Mesenchymal stem cell (in vitro differentiated cells and primary cell): Measurements from ENCODE around the gene CIDEA.

Experiments used
- DNase-seq: peaks from one replicate; pipeline ENCODE4 v3.0.0-alpha.2; 2013
- H2AFZ ChIP-seq: one replicate; pipeline ENCODE4 v1.6.1; 2013; ENCODE audit warnings: low read depth, mild to moderate bottlenecking, control low read depth, inconsistent platforms, low read length, moderate library complexity
- H2AK5ac ChIP-seq: 2 replicates; pipeline ENCODE4 v1.6.1; 2013; ENCODE audit warnings: low read length, moderate library complexity, mild to moderate bottlenecking, inconsistent platforms; ENCODE audit not compliant: severe bottlenecking
- H2BK120ac ChIP-seq: one replicate; pipeline ENCODE4 v1.6.1; 2013; ENCODE audit warnings: low read depth, mild to moderate bottlenecking, inconsistent platforms, low read length, moderate library complexity
- H2BK12ac ChIP-seq, 2 experiments: one replicate each; pipeline ENCODE4 v1.6.1; 2013; ENCODE audit warnings: inconsistent platforms in 2 of 2, low read length in 2 of 2, mild to moderate bottlenecking in 2 of 2, moderate library complexity in 2 of 2, control low read depth in 1 of 2
- H2BK15ac ChIP-seq: one replicate; pipeline ENCODE4 v1.6.1; 2013; ENCODE audit warnings: mild to moderate bottlenecking, low read depth, inconsistent platforms; ENCODE audit not compliant: poor library complexity, severe bottlenecking
- H2BK5ac ChIP-seq: 2 replicates; pipeline ENCODE4 v1.6.1; 2013; ENCODE audit warnings: low read depth, mild to moderate bottlenecking, low read length, control low read depth, inconsistent platforms; ENCODE audit not compliant: poor library complexity, severe bottlenecking
- H3K14ac ChIP-seq, 2 experiments: one replicate each; pipeline ENCODE4 v1.6.1; 2013; ENCODE audit warnings: inconsistent platforms in 2 of 2, low read length in 2 of 2, control low read depth in 1 of 2, mild to moderate bottlenecking in 1 of 2, moderate library complexity in 1 of 2
- H3K18ac ChIP-seq, 2 experiments: one replicate each; pipeline ENCODE4 v1.6.1; 2013; ENCODE audit warnings: inconsistent platforms in 2 of 2, low read length in 2 of 2, control low read depth in 1 of 2, low read depth in 1 of 2, mild to moderate bottlenecking in 1 of 2
- H3K23ac ChIP-seq, 2 experiments: one replicate each; pipeline ENCODE4 v1.6.1; 2013; ENCODE audit warnings: inconsistent platforms in 2 of 2, low read length in 2 of 2, mild to moderate bottlenecking in 2 of 2, moderate library complexity in 2 of 2, control low read depth in 1 of 2
- H3K27ac ChIP-seq: 2 replicates; pipeline ENCODE4 v1.5.1; 2013; ENCODE audit warnings: mild to moderate bottlenecking, moderate library complexity, low read length, control low read depth, inconsistent platforms; ENCODE audit not compliant: poor library complexity, severe bottlenecking
- H3K27me3 ChIP-seq, 2 experiments: 2 replicates each; pipeline versions ENCODE4 v1.6.1 to v1.7.0; 2013; ENCODE audit warnings: low read length in 2 of 2, mild to moderate bottlenecking in 2 of 2, moderate library complexity in 2 of 2, control low read depth in 1 of 2, inconsistent platforms in 1 of 2; ENCODE audit not compliant: control insufficient read depth in 1 of 2, insufficient read depth in 1 of 2
- H3K36me3 ChIP-seq, 2 experiments: 2 replicates each; pipeline versions ENCODE4 v1.6.1 to v1.7.0; 2013; ENCODE audit warnings: low read length in 2 of 2, control low read depth in 1 of 2, inconsistent platforms in 1 of 2, low read depth in 1 of 2, mild to moderate bottlenecking in 1 of 2; ENCODE audit not compliant: insufficient read depth in 2 of 2, control insufficient read depth in 1 of 2
- H3K4ac ChIP-seq, 2 experiments: one replicate each; pipeline ENCODE4 v1.6.1; 2013; ENCODE audit warnings: inconsistent platforms in 2 of 2, low read length in 2 of 2, mild to moderate bottlenecking in 2 of 2, moderate library complexity in 2 of 2, control low read depth in 1 of 2, low read depth in 1 of 2
- H3K4me1 ChIP-seq: 2 replicates; pipeline ENCODE4 v1.6.1; 2013; ENCODE audit warnings: low read depth, low read length, control low read depth; ENCODE audit not compliant: control insufficient read depth, insufficient read depth
- H3K4me2 ChIP-seq: 2 replicates; pipeline ENCODE4 v1.6.1; 2013; ENCODE audit warnings: low read length, mild to moderate bottlenecking, inconsistent platforms; ENCODE audit not compliant: poor library complexity, severe bottlenecking
- H3K4me3 ChIP-seq, 2 experiments: 2 replicates each; pipeline versions ENCODE4 v1.5.1 to v1.7.0; 2013; ENCODE audit warnings: low read length in 2 of 2, mild to moderate bottlenecking in 2 of 2, control low read depth in 1 of 2, low read depth in 1 of 2; ENCODE audit not compliant: insufficient read depth in 1 of 2
- H3K79me1 ChIP-seq: replicated peaks from 2 replicates; pipeline ENCODE4 v1.6.1; 2013; ENCODE audit warnings: mild to moderate bottlenecking, control low read depth, low read length, inconsistent platforms; ENCODE audit not compliant: poor library complexity, severe bottlenecking
- H3K9ac ChIP-seq: 2 replicates; pipeline ENCODE4 v1.7.0; 2013; ENCODE audit warnings: mild to moderate bottlenecking, low read length, moderate library complexity
- H3K9me3 ChIP-seq: 2 replicates; pipeline ENCODE4 v1.7.0; 2013; ENCODE audit warnings: mild to moderate bottlenecking, low read length; ENCODE audit not compliant: control insufficient read depth
- H4K8ac ChIP-seq: one replicate; pipeline ENCODE4 v1.6.1; 2013; ENCODE audit warnings: inconsistent platforms, mild to moderate bottlenecking, low read length, moderate library complexity
- H4K91ac ChIP-seq: one replicate; pipeline ENCODE4 v1.6.1; 2013; ENCODE audit warnings: mild to moderate bottlenecking, low read length, inconsistent platforms
- WGBS: methylation state at CpG from one replicate; pipeline ENCODE4 v1.1.7; 2013; ENCODE audit warnings: mixed read lengths; 5-methylcytosine and 5-hydroxymethylcytosine counted together

Gene CIDEA

DNA sequence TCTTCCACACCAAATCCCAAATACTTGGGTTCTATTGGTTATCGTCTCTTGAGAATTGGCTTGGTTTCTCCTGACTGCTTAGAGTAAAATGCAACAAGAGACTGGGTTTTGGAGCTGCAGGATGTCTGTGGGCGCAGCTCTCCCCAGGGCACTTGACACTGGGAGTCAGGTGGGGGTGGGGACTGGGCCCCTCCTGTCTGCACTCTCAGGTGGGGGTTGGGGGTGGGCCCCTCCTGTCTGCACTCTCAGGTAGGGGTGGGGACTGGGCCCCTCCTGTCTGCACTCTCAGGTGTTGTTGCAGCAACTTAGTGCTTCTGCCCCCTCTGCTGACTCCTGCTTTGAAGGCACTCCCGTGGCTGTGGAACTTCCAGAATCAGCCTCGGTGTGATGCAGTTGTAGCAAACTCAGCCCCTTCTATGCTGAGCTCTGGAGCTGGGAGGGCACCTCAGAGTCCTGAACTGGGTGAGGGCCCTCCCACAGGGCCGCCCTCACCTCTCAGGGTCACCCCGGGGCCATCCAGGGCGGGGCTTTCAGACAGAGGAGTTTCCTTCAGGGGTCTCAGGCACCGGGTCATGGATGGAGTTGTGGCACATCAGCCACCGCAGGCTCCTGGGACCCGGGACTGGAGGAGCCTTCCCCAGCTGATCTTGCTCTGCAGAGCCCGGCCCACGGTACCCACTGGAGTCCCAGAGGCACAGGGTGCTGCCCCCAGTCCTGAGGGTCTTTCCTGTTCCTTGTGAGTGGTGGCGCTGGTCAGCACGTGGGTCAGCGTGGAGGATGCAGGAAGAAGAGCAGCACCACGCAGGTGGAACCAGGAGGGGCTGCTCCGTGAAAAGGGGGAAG is 22.9 kb upstream of the CIDEA start:
- H3K27ac ChIP-seq, result no peak overlapping the region
- H3K9ac ChIP-seq, result no peak overlapping the region
- no peak overlapping the region for H2AFZ ChIP-seq
- H4K8ac ChIP-seq, result no peak overlapping the region
- no peak overlapping the region for H3K4me2 ChIP-seq
- WGBS, result 79% methylated on average over 17 of the region's 17 CpGs
- no peak overlapping the region for H3K4ac ChIP-seq
- no peak overlapping the region for H2BK15ac ChIP-seq
- no peak overlapping the region for H2BK5ac ChIP-seq
- H2BK12ac ChIP-seq, result no peak overlapping the region
- DNase-seq, result no peak
- H3K23ac ChIP-seq, result no peak overlapping the region
- H3K27me3 ChIP-seq, result peaks cover 10 to 19% of the 10 kb centered on the region in 2 experiments
- no peaks in the 10 kb centered on the region for H3K36me3 ChIP-seq
- H4K91ac ChIP-seq, result no peak overlapping the region
- H3K4me3 ChIP-seq, result no peak overlapping the region
- no peaks in the 10 kb centered on the region for H3K9me3 ChIP-seq
- peaks cover 1% of the 10 kb centered on the region for H3K4me1 ChIP-seq
- no peak overlapping the region for H3K18ac ChIP-seq
- H3K14ac ChIP-seq, result no peak overlapping the region
- H2BK120ac ChIP-seq, result no peak overlapping the region
- H2AK5ac ChIP-seq, result no peak overlapping the region
- no peaks in the 10 kb centered on the region for H3K79me1 ChIP-seq

DNA sequence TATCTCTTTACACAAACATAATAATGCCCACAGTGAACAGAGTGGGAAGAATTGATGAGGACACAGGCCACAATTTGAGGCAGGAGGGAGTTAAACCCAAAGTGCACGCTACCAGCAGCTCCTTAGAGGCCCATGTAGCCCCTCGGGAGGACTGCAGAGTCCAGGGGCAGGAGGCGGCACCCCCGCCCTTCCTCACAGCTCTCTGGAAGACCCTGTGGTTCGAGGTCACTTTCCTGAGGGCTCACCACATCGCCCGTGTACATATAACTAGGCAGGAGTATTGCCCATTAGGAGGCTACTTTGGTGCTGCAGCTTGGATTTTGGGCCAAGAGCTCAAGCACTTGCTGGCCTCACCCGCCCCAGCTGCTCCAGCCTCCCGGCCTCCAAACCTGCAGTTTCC is 22.2 kb upstream of the CIDEA start:
- no peak for DNase-seq

DNA sequence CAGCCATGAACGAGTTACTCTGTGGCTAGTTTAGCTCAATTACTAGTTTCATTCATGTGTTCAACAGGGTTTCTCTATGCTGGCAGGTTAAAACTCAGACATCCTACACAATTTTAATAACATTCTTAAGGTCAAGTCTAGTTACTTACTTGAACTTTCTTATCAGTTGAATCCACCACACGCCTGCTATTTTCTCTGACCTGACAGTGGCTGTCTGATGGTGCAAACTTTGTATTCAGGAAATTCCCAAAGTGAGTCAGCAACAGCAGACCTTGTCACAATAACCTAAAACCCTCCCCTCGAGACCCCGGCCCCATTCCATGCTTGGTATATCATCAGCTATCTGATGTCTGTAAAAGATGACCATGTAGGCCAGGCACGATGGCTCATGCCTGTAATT is 20.8 kb upstream of the CIDEA start:
- Histone ChIP-seq H2BK120ac (no peak overlapping the region), H4K8ac (no peak overlapping the region), H3K36me3 (no peaks in the 10 kb centered on the region), H3K4me3 (no peak overlapping the region), H3K79me1 (no peaks in the 10 kb centered on the region), H3K9ac (no peak overlapping the region), H3K4me1 (peaks cover 4% of the 10 kb centered on the region), H2AFZ (no peak overlapping the region), H3K18ac (no peak overlapping the region), H2BK5ac (no peak overlapping the region), H3K4me2 (no peak overlapping the region), H3K23ac (no peak overlapping the region), H3K27me3 (peaks cover 10 to 25% of the 10 kb centered on the region in 2 experiments), H2BK15ac (no peak overlapping the region), H3K14ac (no peak overlapping the region), H3K9me3 (no peaks in the 10 kb centered on the region), H2BK12ac (no peak overlapping the region), H2AK5ac (no peak overlapping the region), H3K4ac (no peak overlapping the region), H3K27ac (no peak overlapping the region), H4K91ac (no peak overlapping the region)
- 46% methylated on average over 5 of the region's 5 CpGs for WGBS
- peak; percentile 51 for DNase-seq

More for the DNA sequence above, 22.2 kb upstream of the CIDEA start:
- H3K9me3 ChIP-seq, result no peaks in the 10 kb centered on the region
- no peak overlapping the region for H3K27ac ChIP-seq
- H2BK120ac ChIP-seq, result no peak overlapping the region
- no peak overlapping the region for H3K4ac ChIP-seq
- no peak overlapping the region for H4K8ac ChIP-seq
- H2BK12ac ChIP-seq, result no peak overlapping the region
- no peak overlapping the region for H3K14ac ChIP-seq
- H2AFZ ChIP-seq, result no peak overlapping the region
- H3K27me3 ChIP-seq, result peaks cover 10 to 25% of the 10 kb centered on the region in 2 experiments
- no peaks in the 10 kb centered on the region for H3K79me1 ChIP-seq
- H3K9ac ChIP-seq, result no peak overlapping the region
- H3K4me1 ChIP-seq, result peaks cover 1% of the 10 kb centered on the region
- H3K18ac ChIP-seq, result no peak overlapping the region
- no peak overlapping the region for H4K91ac ChIP-seq
- no peak overlapping the region for H3K23ac ChIP-seq
- no peak overlapping the region for H3K4me2 ChIP-seq
- no peaks in the 10 kb centered on the region for H3K36me3 ChIP-seq
- no peak overlapping the region for H3K4me3 ChIP-seq
- no peak overlapping the region for H2AK5ac ChIP-seq
- WGBS, result 93% methylated on average over 9 of the region's 9 CpGs
- no peak overlapping the region for H2BK15ac ChIP-seq
- no peak overlapping the region for H2BK5ac ChIP-seq

DNA sequence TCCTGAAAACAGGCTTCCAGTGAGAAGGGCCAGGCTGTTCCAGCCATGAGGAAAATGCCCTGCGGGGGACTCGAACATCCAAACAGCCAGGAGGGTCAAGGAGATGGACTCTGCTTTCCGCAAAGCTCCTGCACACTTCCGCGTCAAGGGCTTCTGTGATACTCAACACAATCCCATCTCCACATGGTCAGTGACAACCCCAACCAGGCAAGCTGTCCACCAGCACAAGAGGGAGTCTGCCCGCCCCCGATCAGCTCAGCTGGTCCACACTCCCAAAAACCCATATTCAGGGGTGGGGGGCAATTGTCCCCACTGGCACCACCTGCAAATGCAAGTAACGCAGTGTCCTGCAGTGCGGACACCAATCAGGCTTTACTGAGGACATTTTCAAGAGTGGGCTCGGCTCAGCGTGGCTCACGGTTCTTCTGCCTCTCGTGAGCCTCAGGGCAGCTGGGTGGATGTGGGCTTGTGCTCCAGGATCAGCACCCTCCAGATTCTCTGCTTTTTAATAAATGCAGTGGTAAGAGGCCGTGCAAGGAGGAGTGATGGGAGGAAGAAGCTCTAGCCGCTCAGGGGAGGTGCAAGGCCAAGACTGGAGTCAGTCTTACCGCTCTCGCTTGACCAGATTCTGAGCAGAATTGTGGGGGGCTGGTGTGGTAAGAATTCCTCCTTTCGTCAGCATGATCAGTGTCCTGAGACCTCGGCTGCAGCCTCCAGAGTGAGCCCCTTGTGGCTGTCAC is 19.5 kb upstream of the CIDEA start:
- Histone ChIP-seq H2AFZ (no peak overlapping the region), H3K23ac (no peak overlapping the region), H2AK5ac (no peak overlapping the region), H4K91ac (no peak overlapping the region), H3K18ac (no peak overlapping the region), H2BK120ac (no peak overlapping the region), H4K8ac (no peak overlapping the region), H3K79me1 (no peaks in the 10 kb centered on the region), H3K4me2 (no peak overlapping the region), H2BK15ac (no peak overlapping the region), H3K4ac (no peak overlapping the region), H3K36me3 (no peaks in the 10 kb centered on the region), H3K27me3 (peaks cover 10 to 25% of the 10 kb centered on the region in 2 experiments), H2BK12ac (no peak overlapping the region), H3K9me3 (no peaks in the 10 kb centered on the region), H3K14ac (no peak overlapping the region), H3K4me1 (peaks cover 8% of the 10 kb centered on the region), H3K27ac (no peak overlapping the region), H3K4me3 (no peak overlapping the region), H3K9ac (no peak overlapping the region), H2BK5ac (no peak overlapping the region)
- WGBS, result 93% methylated on average over 19 of the region's 19 CpGs
- no peak for DNase-seq
